Thyroid gland (tissue), 4 donors: ENCODE data around the gene PDLIM3. TPM values are rescaled to one million over a fixed set of nuclear protein-coding genes. Genes with fewer than 3 reads are reported as not detected.
"Not testable (repeated sequence)": the region's sequence is repeated elsewhere in the genome, so short reads cannot be mapped to it uniquely, and the experiment has no call there.

Experiments
- DNase-seq, 2 donors: peaks; one replicate each; pipeline ENCODE4 v3.0.0-alpha.2; 2019
- H3K27ac ChIP-seq, 3 donors: fragments of 200-600 bp; sonication (generic); 1 replicate in 2 of 3; 2 replicates in 1 of 3; pipeline ENCODE4 v1.5.1; 2016 to 2019; ENCODE audit warnings: mild to moderate bottlenecking in 1 of 3, moderate library complexity in 1 of 3
- H3K27me3 ChIP-seq: fragments of 200-600 bp; sonication (generic); one replicate; pipeline ENCODE4 v1.5.1; 2019
- H3K36me3 ChIP-seq, 2 donors: fragments of 200-600 bp; sonication (generic); one replicate each; pipeline ENCODE4 v1.5.1; 2016 to 2019
- H3K4me1 ChIP-seq, 2 donors: fragments of 200-600 bp; sonication (generic); one replicate each; pipeline ENCODE4 v1.5.1; 2017 to 2019
- H3K4me3 ChIP-seq, 3 donors: fragments of 200-600 bp; sonication (generic); replicated peaks in 1 of 3; 1 replicate in 2 of 3; 2 replicates in 1 of 3; pipeline ENCODE4 v1.5.1; 2016; ENCODE audit warnings: mild to moderate bottlenecking in 1 of 3
- H3K9me3 ChIP-seq: fragments of 200-600 bp; sonication (generic); one replicate; pipeline ENCODE4 v1.5.1; 2017
- CTCF ChIP-seq, 6 experiments: fragments of 200-600 bp in 3 of 6; fragments of 450-650 bp in 3 of 6; sonication (generic) in 3 of 6; IDR thresholded peaks; one replicate each; pipeline ENCODE4 v1.5.1; 2016 to 2019; ENCODE audit warnings: antibody characterized with exemption in 6 of 6, mild to moderate bottlenecking in 2 of 6, inconsistent platforms in 1 of 6, moderate library complexity in 1 of 6
- POLR2A ChIP-seq, 2 donors: fragments of 450-650 bp; IDR thresholded peaks; one replicate each; pipeline ENCODE4 v1.6.1; 2017; ENCODE audit warnings: antibody characterized with exemption in 2 of 2, mild to moderate bottlenecking in 2 of 2, moderate library complexity in 1 of 2
- WGBS, 2 donors: methylation state at CpG; one replicate each; pipeline ENCODE4 v1.1.5; 2017; 5-methylcytosine and 5-hydroxymethylcytosine counted together
- intact Hi-C: fragments of 100-400 bp; cut with DNase I; formaldehyde crosslinking; loops from one replicate; pipeline ENCODE4 v1.15.1; 2023
- total RNA-seq, 4 donors: library from RNA; depleted of rRNA; stranded (reverse); fragments of >200 nt; gene quantifications; one replicate each; pipeline ENCODE4 v1.2.3, GENCODE V29; 2016

Gene PDLIM3
- total RNA-seq, 4 donors from 2014 or later: 124 to 411 (median 252) TPM

DNA sequence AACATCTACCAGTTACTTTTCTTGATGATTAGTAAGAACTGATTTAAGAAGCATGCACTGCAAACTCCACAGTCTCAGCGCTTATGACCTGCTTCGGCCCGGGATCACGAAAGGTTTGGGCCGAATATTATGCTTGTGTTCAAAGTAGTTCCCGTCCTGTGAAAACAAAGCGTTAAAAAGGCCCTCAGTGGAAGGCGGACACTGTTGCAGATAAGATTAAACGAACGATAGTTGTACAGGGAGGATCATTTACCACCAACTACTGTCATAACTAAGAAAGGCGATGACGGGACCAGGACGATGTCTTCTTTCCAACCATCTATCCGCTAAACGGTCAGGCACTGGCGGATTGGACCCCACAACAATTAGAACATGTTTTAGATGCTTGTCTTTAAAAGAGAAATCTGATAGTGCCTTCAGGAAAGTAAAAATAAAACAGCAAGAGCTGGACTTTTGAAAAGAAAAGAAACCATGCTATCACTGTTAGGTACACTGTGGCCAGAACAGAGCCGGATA lies 21.1 kb downstream of the PDLIM3 start:
- Histone ChIP-seq H3K4me1 (peaks cover 23 to 24% of the 10 kb centered on the region in 2 donors), H3K27me3 (no peaks in the 10 kb centered on the region), H3K9me3 (no peaks in the 10 kb centered on the region), H3K4me3 (no peak overlapping the region), H3K36me3 (peaks cover 0 to 4% of the 10 kb centered on the region in 2 donors), H3K27ac (peak overlapping the region in 2 of 3 donors; percentile 14 to 37)
- TF ChIP-seq CTCF (IDR thresholded peaks at IDR 0.05) (no peak), POLR2A (IDR thresholded peaks at IDR 0.05) (no peak)
- DNase-seq: no peak
- 91 to 95% methylated on average over 17 of the region's 17 CpGs for WGBS, 2 donors
- intact Hi-C loops: no loop called here

DNA sequence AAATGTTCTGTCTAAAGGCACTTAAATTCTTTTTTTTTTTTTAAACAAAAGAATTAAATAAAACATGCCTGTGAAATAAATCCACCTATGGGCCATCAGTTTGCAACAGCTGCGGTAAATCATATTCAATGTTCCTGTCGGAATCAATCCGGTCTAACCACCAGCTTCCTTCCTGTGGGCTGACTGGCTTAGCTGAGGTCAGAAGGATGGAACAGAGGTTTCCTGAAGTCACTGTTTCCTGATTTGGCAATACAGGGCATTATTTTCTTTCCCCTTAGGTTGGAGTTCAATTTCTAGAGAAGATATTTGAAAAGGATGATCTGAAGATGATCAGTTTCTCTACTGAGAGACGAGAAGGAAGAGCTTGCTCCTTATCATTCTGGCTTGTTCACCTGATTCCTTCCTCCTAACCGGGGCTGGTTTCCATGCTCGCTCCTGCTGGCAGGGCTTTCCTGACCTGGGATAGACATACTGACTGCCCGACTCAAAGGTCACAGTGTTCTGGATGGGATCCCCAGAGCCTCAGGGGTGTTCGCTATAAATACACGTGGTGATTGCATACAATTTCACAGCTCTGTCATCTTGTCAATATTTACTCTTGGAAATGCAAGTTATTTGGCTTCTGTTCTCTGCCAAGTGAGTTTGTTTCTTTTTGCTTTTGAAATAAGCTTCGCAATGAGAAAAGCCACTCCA lies 21.7 kb downstream of the PDLIM3 start:
- Histone ChIP-seq H3K4me1 (peaks cover 23 to 24% of the 10 kb centered on the region in 2 donors), H3K36me3 (peaks cover 0 to 4% of the 10 kb centered on the region in 2 donors), H3K27me3 (no peaks in the 10 kb centered on the region), H3K27ac (peak overlapping the region in 2 of 3 donors; percentile 14 to 37), H3K4me3 (no peak overlapping the region), H3K9me3 (no peaks in the 10 kb centered on the region)
- intact Hi-C loops: no loop called here
- no peak for TF ChIP-seq POLR2A (IDR thresholded peaks at IDR 0.05)
- TF ChIP-seq CTCF (IDR thresholded peaks at IDR 0.05): no peak
- WGBS, 2 donors: 62 to 85% methylated on average over 10 of the region's 10 CpGs
- no peak for DNase-seq

DNA sequence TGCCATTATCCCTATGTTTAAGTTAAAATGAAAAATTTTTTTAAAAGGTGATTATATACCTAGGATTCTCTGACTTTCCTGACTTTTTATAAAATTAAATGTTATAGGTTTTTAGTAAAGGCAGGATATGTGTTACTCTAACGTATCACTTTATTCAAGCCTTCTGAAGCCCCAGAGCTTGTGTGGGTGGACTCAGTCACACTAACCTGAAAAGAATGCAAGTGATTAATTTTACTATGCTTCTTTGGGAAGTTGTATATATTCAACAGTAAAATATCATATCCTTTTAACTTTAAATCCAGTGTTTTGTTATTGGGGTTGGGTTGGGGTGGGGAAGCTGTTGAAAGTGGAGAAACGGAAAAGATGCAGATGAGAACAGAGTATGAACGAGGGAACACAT lies 22.8 kb downstream of the PDLIM3 start:
- H3K27ac ChIP-seq: peak overlapping the region in 1 of 3 donors; percentile 36
- no peak for TF ChIP-seq CTCF (IDR thresholded peaks at IDR 0.05)
- TF ChIP-seq POLR2A (IDR thresholded peaks at IDR 0.05): no peak
- WGBS, 2 donors: 90 to 93% methylated on average over 3 of the region's 3 CpGs

GRCh38 chr4:185511243-185511642 lies 24.1 kb downstream of the PDLIM3 start:
- 80 to 87% methylated on average over 2 of the region's 2 CpGs for WGBS, 2 donors
- DNase-seq: peak in 1 of 2 donors; percentile 62
- TF ChIP-seq CTCF (IDR thresholded peaks at IDR 0.05): peak in 2 of 6 experiments; percentile 18 to 30
- H3K36me3 ChIP-seq, H3K4me3 ChIP-seq, intact Hi-C loops, H3K27me3 ChIP-seq, H3K27ac ChIP-seq, H3K9me3 ChIP-seq: not testable (repeated sequence)
- peaks cover 16% of the 10 kb centered on the region in 2 donors for H3K4me1 ChIP-seq

More for the DNA sequence above, 22.8 kb downstream of the PDLIM3 start:
- Histone ChIP-seq H3K27me3 (no peaks in the 10 kb centered on the region), H3K4me3 (no peak overlapping the region), H3K4me1 (peaks cover 22 to 24% of the 10 kb centered on the region in 2 donors), H3K36me3 (peaks cover 0 to 4% of the 10 kb centered on the region in 2 donors), H3K9me3 (no peaks in the 10 kb centered on the region)
- no peak for DNase-seq
- intact Hi-C loops: no loop called here

DNA sequence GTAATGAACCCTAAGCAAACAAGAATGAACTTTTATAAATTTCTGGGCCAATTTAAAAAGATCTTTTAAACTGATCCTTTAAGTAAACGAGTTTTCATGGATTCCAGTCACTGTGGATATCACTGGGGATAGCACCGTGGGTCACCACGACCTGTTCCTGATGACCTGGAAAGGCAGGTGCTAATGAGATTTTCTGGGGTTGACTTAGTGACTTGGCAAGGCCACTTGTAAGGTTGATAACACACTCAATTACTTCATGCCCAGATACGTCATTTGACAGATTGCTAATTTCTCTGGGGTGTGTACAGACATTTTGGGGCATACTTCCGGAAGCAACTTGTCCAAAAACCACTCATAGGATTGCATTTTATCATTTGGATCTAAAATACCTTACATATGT lies 24.5 kb downstream of the PDLIM3 start:
- intact Hi-C loops: no loop called here
- Histone ChIP-seq H3K4me3 (no peak overlapping the region), H3K27ac (peak overlapping the region in 1 of 3 donors; percentile 51), H3K4me1 (peaks cover 15 to 16% of the 10 kb centered on the region in 2 donors), H3K36me3 (peaks cover 0 to 11% of the 10 kb centered on the region in 2 donors), H3K27me3 (no peaks in the 10 kb centered on the region), H3K9me3 (no peaks in the 10 kb centered on the region)
- DNase-seq: no peak
- no peak for TF ChIP-seq CTCF (IDR thresholded peaks at IDR 0.05)
- TF ChIP-seq POLR2A (IDR thresholded peaks at IDR 0.05): no peak
- 84 to 92% methylated on average over 5 of the region's 5 CpGs for WGBS, 2 donors
